Fibroblast of lung (primary cell): Measurements from ENCODE around the gene OGDH. TPM values are rescaled to one million over a fixed set of nuclear protein-coding genes. Genes with fewer than 3 reads are reported as not detected.
A peak's percentile ranks its signal among the peaks of the same experiment; 100 is the strongest.

Source experiments
- DNase-seq, 2 donors: peaks; one replicate each; pipeline versions ENCODE4 v3.0.0 to v3.0.0-alpha.2; 2010; ENCODE audit warnings: low read depth in 2 of 2
- H2AFZ ChIP-seq: 2 replicates; pipeline ENCODE4 v1.5.1; 2012; ENCODE audit warnings: low read length, control low read depth, inconsistent platforms
- H3K27ac ChIP-seq: 2 replicates; pipeline ENCODE4 v1.5.1; 2011; ENCODE audit warnings: low read length, control low read depth; ENCODE audit not compliant: insufficient read depth
- H3K27me3 ChIP-seq: 2 replicates; pipeline ENCODE4 v1.5.1; 2011; ENCODE audit warnings: mild to moderate bottlenecking, low read length; ENCODE audit not compliant: control insufficient read depth, insufficient read depth
- H3K36me3 ChIP-seq: 2 replicates; pipeline ENCODE4 v1.5.1; 2011; ENCODE audit warnings: low read length; ENCODE audit not compliant: control insufficient read depth, insufficient read depth
- H3K4me1 ChIP-seq: 2 replicates; pipeline ENCODE4 v1.5.1; 2011; ENCODE audit warnings: low read length; ENCODE audit not compliant: control insufficient read depth, insufficient read depth; ENCODE audit errors: extremely low read depth
- H3K4me2 ChIP-seq: 2 replicates; pipeline ENCODE4 v1.5.1; 2011; ENCODE audit warnings: low read length, control low read depth; ENCODE audit not compliant: insufficient read depth; ENCODE audit errors: extremely low read depth
- H3K4me3 ChIP-seq, 4 experiments: fragments of 200-600 bp in 1 of 4; sonication (generic) in 1 of 4; replicated peaks in 1 of 4; 2 replicates each; pipeline ENCODE4 v1.5.1; 2011 to 2016; ENCODE audit warnings: low read length in 4 of 4, low read depth in 3 of 4, mild to moderate bottlenecking in 3 of 4, control low read depth in 2 of 4, inconsistent platforms in 1 of 4, mixed read lengths in 1 of 4; ENCODE audit not compliant: insufficient read depth in 1 of 4; ENCODE audit errors: control extremely low read depth in 1 of 4
- H3K79me2 ChIP-seq: 2 replicates; pipeline ENCODE4 v1.5.1; 2012; ENCODE audit warnings: mild to moderate bottlenecking, low read length, inconsistent platforms; ENCODE audit not compliant: control insufficient read depth, insufficient read depth
- H3K9ac ChIP-seq: 2 replicates; pipeline ENCODE4 v1.5.1; 2011; ENCODE audit warnings: mild to moderate bottlenecking, low read length, control low read depth; ENCODE audit not compliant: insufficient read depth
- H3K9me3 ChIP-seq: 2 replicates; pipeline ENCODE4 v1.5.1; 2012; ENCODE audit warnings: low read depth, low read length; ENCODE audit not compliant: control insufficient read depth, insufficient read depth
- H4K20me1 ChIP-seq: 2 replicates; pipeline ENCODE4 v1.5.1; 2011; ENCODE audit warnings: low read length; ENCODE audit not compliant: control insufficient read depth, insufficient read depth; ENCODE audit errors: extremely low read depth
- CTCF ChIP-seq, 2 donors: IDR thresholded peaks in 1 of 2; conservative IDR thresholded peaks in 1 of 2; 1 replicate in 1 of 2; 2 replicates in 1 of 2; pipeline ENCODE4 v1.5.1; 2011 to 2012; ENCODE audit warnings: low read length in 2 of 2, control low read depth in 1 of 2, inconsistent platforms in 1 of 2, low read depth in 1 of 2, mild to moderate bottlenecking in 1 of 2
- EZH2 ChIP-seq: IDR thresholded peaks from 2 replicates; pipeline ENCODE4 v1.5.1; 2012; ENCODE audit warnings: low read length, control low read depth, mild to moderate bottlenecking; ENCODE audit errors: missing control alignments
- polyA plus RNA-seq, 2 donors: library from polyadenylated mRNA; depleted of rRNA in 1 of 2; stranded (reverse) in 1 of 2; unstranded in 1 of 2; fragments of >200 nt; gene quantifications; 2 replicates each; pipeline ENCODE4 v1.2.1, GENCODE V29; 2011 to 2012; ENCODE audit warnings: missing spikeins in 1 of 2
- total RNA-seq: library from RNA; depleted of rRNA; stranded (reverse); fragments of >200 nt; gene quantifications from 2 replicates; pipeline ENCODE4 v1.2.1, GENCODE V29; 2014

The OGDH gene
- total and polyA plus RNA-seq, 2 donors (not counting 1 experiment from before 2014, with no cell fraction given): 60.8 to 69.2 TPM

GRCh38 chr7:44583146-44583865 is 23.1 kb upstream of the OGDH start:
- peaks cover 6% of the 10 kb centered on the region for H3K36me3 ChIP-seq
- H4K20me1 ChIP-seq: no peaks in the 10 kb centered on the region
- peak overlapping the region; percentile 97 for H2AFZ ChIP-seq
- H3K4me2 ChIP-seq: peak overlapping the region; percentile 91
- H3K9me3 ChIP-seq: no peaks in the 10 kb centered on the region
- peak overlapping the region; percentile 94 for H3K27ac ChIP-seq
- H3K4me1 ChIP-seq: peaks cover 3% of the 10 kb centered on the region
- no peak overlapping the region for H3K9ac ChIP-seq
- DNase-seq: no peak
- peak overlapping the region; percentile 85 to 96 (median 91) for H3K4me3 ChIP-seq
- peaks cover 14% of the 10 kb centered on the region for H3K79me2 ChIP-seq
- no peaks in the 10 kb centered on the region for H3K27me3 ChIP-seq
- TF ChIP-seq CTCF (conservative IDR thresholded peaks at IDR 0.05 in 1 of 2, IDR thresholded peaks at IDR 0.05 in 1 of 2; ENCODE audit: low read depth in 1 of 2, low read length in 2 of 2): no peak
- TF ChIP-seq EZH2: no peak

- no peak overlapping the region for H2AFZ ChIP-seq
- no peak overlapping the region for H3K9ac ChIP-seq
- H3K4me3 ChIP-seq: no peak overlapping the region
- H3K27me3 ChIP-seq: no peaks in the 10 kb centered on the region
- no peaks in the 10 kb centered on the region for H3K36me3 ChIP-seq
- TF ChIP-seq CTCF (conservative IDR thresholded peaks at IDR 0.05 in 1 of 2, IDR thresholded peaks at IDR 0.05 in 1 of 2; ENCODE audit: low read depth in 1 of 2, low read length in 2 of 2) (peak; percentile 55 to 63), EZH2 (no peak)
- no peaks in the 10 kb centered on the region for H3K4me1 ChIP-seq
- peak overlapping the region; percentile 44 for H3K4me2 ChIP-seq
- peak; percentile 34 to 77 for DNase-seq
- no peak overlapping the region for H3K27ac ChIP-seq
- H4K20me1 ChIP-seq: no peaks in the 10 kb centered on the region
- H3K79me2 ChIP-seq: no peaks in the 10 kb centered on the region
- H3K9me3 ChIP-seq: no peaks in the 10 kb centered on the region
Observed at GRCh38 chr7:44587843-44588711, 18.4 kb upstream of the OGDH start.

DNA sequence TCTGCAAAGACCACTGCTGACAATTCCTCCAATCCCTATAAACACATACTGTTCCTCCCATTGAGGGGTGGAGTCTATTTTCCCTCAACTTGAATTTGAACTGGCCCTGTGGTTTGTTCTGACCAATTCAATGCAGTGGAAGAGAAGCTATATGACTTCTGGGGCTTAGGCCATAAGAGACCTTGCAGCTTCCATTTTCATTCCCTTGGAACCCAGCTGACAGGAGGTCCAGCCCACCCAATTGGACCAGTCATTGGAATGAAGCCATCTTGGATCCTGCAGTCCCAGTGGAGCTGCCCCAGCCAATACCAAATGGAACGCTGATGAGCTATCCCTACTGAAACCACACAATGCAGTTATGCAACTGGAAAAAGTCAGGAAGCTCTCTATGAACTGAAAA is 15.5 kb upstream of the OGDH start:
- Histone ChIP-seq H3K4me1 (no peaks in the 10 kb centered on the region), H2AFZ (no peak overlapping the region), H4K20me1 (no peaks in the 10 kb centered on the region), H3K27ac (no peak overlapping the region), H3K4me3 (no peak overlapping the region), H3K9me3 (no peaks in the 10 kb centered on the region), H3K27me3 (no peaks in the 10 kb centered on the region), H3K4me2 (no peak overlapping the region), H3K9ac (no peak overlapping the region), H3K79me2 (no peaks in the 10 kb centered on the region), H3K36me3 (no peaks in the 10 kb centered on the region)
- TF ChIP-seq CTCF (conservative IDR thresholded peaks at IDR 0.05 in 1 of 2, IDR thresholded peaks at IDR 0.05 in 1 of 2; ENCODE audit: low read depth in 1 of 2, low read length in 2 of 2) (no peak), EZH2 (no peak)
- no peak for DNase-seq
